HG03097 (cell line): ENCODE results near the gene ZNF787.
"Not testable (repeated sequence)": the region's sequence is repeated elsewhere in the genome, so short reads cannot be mapped to it uniquely, and the experiment has no call there.

Source experiments
- ATAC-seq: cut with Tn5 transposase; IDR thresholded peaks from one replicate; pipeline ENCODE4 v1.9.1; 2021; ENCODE audit not compliant: unreplicated experiment, low FRiP score

Gene ZNF787

GRCh38 chr19:56107626-56108351, 13.3 kb downstream of the ZNF787 start:
- ATAC-seq = no peak

- ATAC-seq = no peak
Observed at GRCh38 chr19:56106993-56107392, 14.1 kb downstream of the ZNF787 start.

GRCh38 chr19:56106397-56106849, 14.7 kb downstream of the ZNF787 start:
- ATAC-seq = no peak

GRCh38 chr19:56105831-56106396, 15.2 kb downstream of the ZNF787 start:
- ATAC-seq = not testable (repeated sequence)

GRCh38 chr19:56105090-56105701, 15.9 kb downstream of the ZNF787 start:
- no peak for ATAC-seq

- ATAC-seq = no peak
Observed at GRCh38 chr19:56104423-56104822, 16.7 kb downstream of the ZNF787 start.

- ATAC-seq = no peak
Observed at GRCh38 chr19:56103027-56103614, 18.0 kb downstream of the ZNF787 start.

GRCh38 chr19:56101746-56102535, 19.2 kb downstream of the ZNF787 start:
- ATAC-seq = no peak

- ATAC-seq = no peak
Observed at GRCh38 chr19:56101095-56101494, 20.0 kb downstream of the ZNF787 start.

- ATAC-seq = no peak
Observed at GRCh38 chr19:56099638-56100539, 21.2 kb downstream of the ZNF787 start.

- no peak for ATAC-seq
Observed at GRCh38 chr19:56098731-56099568, 22.1 kb downstream of the ZNF787 start.

GRCh38 chr19:56098237-56098636, 22.9 kb downstream of the ZNF787 start:
- not testable (repeated sequence) for ATAC-seq

- ATAC-seq = no peak
Observed at GRCh38 chr19:56097776-56098175, 23.3 kb downstream of the ZNF787 start.

GRCh38 chr19:56097306-56097705, 23.8 kb downstream of the ZNF787 start:
- ATAC-seq = no peak

GRCh38 chr19:56096665-56097064, 24.4 kb downstream of the ZNF787 start:
- ATAC-seq = no peak

GRCh38 chr19:56094449-56094848, 26.6 kb downstream of the ZNF787 start:
- ATAC-seq = no peak

- no peak for ATAC-seq
Observed at GRCh38 chr19:56092685-56093631, 28.1 kb downstream of the ZNF787 start.
